AG04449 (cell line): ENCODE data around the gene HS3ST6.

Experiments used
- CTCF ChIA-PET: fragments of 350-600 bp; formaldehyde crosslinking; extraction: SDS; loops from one replicate; lab custom pipeline; 2021; ENCODE audit warnings: antibody characterized with exemption; lab: Yijun Ruan, JAX
- POLR2A ChIA-PET: fragments of 400-600, 350-600 bp; formaldehyde crosslinking; extraction: SDS; loops from one replicate; lab custom pipeline; 2020; ENCODE audit warnings: antibody characterized with exemption, inconsistent platforms; lab: Yijun Ruan, JAX
- DNase-seq: peaks from one replicate; pipeline ENCODE4 v3.0.0-alpha.2; 2010; ENCODE audit warnings: low read depth, low spot score
- H3K4me3 ChIP-seq: 2 replicates; pipeline ENCODE4 v1.5.1; 2011; ENCODE audit warnings: low read depth, mild to moderate bottlenecking, control low read depth, low read length
- TF ChIP-seq, protein P1 (sequence below): IDR thresholded peaks from one replicate; pipeline ENCODE4 v1.5.1; 2011; ENCODE audit warnings: mild to moderate bottlenecking, moderate library complexity, low read length, control low read depth, inconsistent platforms; ENCODE audit not compliant: insufficient read depth; ENCODE audit errors: missing control alignments

HS3ST6 gene

DNA sequence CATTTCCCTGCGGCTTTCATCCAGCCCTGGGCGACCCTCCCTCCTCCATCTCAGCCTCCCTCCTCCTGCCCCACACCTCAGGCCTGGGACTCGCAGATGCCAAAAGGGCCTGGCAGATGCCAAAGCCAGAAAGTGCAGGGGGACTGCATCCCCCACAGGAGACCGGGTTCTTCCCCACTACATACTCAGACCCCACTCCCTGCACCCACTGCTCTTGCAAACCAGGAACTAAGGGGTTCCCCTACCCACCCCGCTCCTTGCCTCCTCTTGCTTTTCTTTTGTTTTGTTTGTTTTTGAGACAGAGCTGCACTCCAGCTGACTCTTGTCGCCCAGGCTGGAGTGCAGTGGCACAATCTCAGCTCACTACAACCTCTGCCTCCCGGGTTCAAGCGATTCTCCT, 3.2 kb downstream of the HS3ST6 start:
- no peak for DNase-seq
- POLR2A ChIA-PET, result no interaction called here
- CTCF ChIA-PET, result interaction anchor here (3.6 kb wide), 1 partner anchor 14 kb away, joined by 18 read pairs; no protein-coding TSS in a partner anchor
- TF ChIP-seq, protein P1, sequence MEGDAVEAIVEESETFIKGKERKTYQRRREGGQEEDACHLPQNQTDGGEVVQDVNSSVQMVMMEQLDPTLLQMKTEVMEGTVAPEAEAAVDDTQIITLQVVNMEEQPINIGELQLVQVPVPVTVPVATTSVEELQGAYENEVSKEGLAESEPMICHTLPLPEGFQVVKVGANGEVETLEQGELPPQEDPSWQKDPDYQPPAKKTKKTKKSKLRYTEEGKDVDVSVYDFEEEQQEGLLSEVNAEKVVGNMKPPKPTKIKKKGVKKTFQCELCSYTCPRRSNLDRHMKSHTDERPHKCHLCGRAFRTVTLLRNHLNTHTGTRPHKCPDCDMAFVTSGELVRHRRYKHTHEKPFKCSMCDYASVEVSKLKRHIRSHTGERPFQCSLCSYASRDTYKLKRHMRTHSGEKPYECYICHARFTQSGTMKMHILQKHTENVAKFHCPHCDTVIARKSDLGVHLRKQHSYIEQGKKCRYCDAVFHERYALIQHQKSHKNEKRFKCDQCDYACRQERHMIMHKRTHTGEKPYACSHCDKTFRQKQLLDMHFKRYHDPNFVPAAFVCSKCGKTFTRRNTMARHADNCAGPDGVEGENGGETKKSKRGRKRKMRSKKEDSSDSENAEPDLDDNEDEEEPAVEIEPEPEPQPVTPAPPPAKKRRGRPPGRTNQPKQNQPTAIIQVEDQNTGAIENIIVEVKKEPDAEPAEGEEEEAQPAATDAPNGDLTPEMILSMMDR, result no peak
- no peak overlapping the region for H3K4me3 ChIP-seq

DNA sequence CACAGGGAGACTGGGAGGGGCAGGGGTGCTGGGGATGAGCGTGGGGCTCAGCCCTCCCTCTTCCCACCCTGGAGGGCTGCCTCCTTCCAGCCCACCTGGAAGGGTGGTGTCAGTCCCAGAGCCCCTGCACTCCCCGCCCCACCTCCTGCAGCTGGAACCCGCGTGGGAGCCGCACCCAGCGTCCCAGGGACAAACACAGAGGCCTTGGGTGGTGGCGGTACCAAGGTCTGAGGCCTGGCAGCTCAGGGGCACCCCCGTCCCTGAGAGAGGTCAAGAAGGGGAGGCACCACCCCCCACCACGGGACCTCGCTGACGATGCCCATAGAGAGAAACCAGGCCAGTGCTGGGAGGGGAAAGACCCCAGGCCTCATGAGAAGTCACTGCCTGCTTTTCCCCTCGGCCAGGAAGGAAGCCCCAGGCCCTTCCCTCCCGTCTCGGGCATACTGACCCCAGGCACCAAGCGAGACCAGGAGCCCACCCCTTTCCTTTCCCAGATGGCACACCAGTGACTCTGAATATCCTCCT, 4.1 kb downstream of the HS3ST6 start:
- ChIA-PET CTCF (interaction anchor here (3.6 kb wide), 1 partner anchor 15 kb away, joined by 18 read pairs; no protein-coding TSS in a partner anchor), POLR2A (no interaction called here)

GRCh38 chr16:1913327-1914083, 4.7 kb downstream of the HS3ST6 start:
- CTCF ChIA-PET, result interaction anchor here (3.6 kb wide), 1 partner anchor 15 kb away, joined by 18 read pairs; no protein-coding TSS in a partner anchor
- TF ChIP-seq, protein P1, result no peak
- POLR2A ChIA-PET, result no interaction called here
- no peak for DNase-seq
- H3K4me3 ChIP-seq, result no peak overlapping the region

More for the DNA sequence above, 4.1 kb downstream of the HS3ST6 start:
- H3K4me3 ChIP-seq, result no peak overlapping the region
- no peak for DNase-seq
- TF ChIP-seq, protein P1, result no peak

DNA sequence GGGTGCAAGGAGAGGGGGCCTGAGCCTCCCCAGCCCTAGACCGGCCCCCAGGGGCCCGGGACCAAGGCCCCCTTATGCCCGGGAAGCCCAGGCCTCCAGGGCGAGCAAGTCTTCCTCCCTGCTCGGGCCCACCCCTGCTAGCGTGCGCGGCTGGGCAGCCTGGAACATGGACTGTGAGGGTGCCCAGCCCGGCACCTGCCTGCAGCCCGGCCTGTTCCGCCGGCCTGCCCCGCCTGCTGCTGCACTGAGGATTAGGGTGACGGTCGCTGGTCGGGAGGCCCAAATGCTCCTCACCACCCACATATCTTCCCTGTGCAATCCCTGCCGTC, 6.0 kb downstream of the HS3ST6 start:
- TF ChIP-seq, protein P1, result no peak
- DNase-seq, result no peak
- POLR2A ChIA-PET, result no interaction called here
- H3K4me3 ChIP-seq, result no peak overlapping the region
- CTCF ChIA-PET, result interaction anchor here (1.4 kb wide), 2 partner anchors 11 to 18 kb away, joined by 3 read pairs; no protein-coding TSS in a partner anchor

DNA sequence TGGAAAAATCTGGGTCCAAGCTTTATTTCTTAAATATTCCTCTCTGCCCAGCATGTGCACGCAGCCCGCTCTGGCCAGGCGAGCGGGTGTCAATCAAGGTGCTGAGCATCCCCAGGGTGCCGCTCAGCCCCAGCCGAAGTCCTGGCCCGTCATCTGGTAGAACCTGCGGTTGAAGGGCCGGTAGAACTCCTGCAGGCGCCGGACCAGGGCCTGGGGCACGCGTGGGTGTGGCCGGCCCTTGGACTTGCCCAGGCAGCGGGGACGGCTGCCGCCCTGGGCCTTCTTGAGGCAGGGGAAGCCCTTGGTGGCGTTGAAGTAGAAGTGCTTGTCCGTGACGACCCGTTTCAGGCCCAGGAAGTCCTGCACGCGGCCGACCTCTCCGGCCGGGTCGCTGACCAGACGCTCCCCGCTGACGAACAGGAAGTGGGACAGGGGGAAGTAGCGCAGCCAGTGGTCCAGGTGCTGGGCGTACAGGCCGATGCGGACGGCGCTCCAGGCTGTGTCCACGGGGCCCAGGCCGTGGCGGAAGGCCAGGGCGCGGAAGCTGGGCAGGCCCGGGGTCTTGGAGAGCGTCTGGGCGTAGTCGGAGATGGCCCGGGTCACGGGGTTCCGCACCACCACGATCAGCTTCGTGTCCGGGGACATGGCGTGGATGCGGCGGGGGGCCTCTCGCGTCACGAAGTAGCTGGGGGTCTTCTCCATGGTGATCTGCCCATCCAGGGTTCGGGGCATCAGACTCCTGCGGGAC, 6.6 kb downstream of the HS3ST6 start:
- ChIA-PET CTCF (interaction anchor here (1.4 kb wide), 2 partner anchors 12 to 18 kb away, joined by 3 read pairs; no protein-coding TSS in a partner anchor), POLR2A (no interaction called here)
- TF ChIP-seq, protein P1, result no peak
- no peak overlapping the region for H3K4me3 ChIP-seq
- no peak for DNase-seq

GRCh38 chr16:1909561-1910231, 8.5 kb downstream of the HS3ST6 start:
- no peak overlapping the region for H3K4me3 ChIP-seq
- TF ChIP-seq, protein P1, result no peak
- DNase-seq, result no peak
- POLR2A ChIA-PET, result no interaction called here
- CTCF ChIA-PET, result interaction anchor here (1.0 to 2.1 kb wide), 3 partner anchors 20 to 45 kb away, joined by 3 to 12 read pairs (median 3); no protein-coding TSS in a partner anchor
